SIG-M5 treated with dmso at 0.1 percent for 504 hours (cell line): Measurements from ENCODE around the gene PCSK7.
"Not testable (repeated sequence)": the region's sequence is repeated elsewhere in the genome, so short reads cannot be mapped to it uniquely, and the experiment has no call there.

Source experiments
- DNase-seq: peaks from one replicate; lab custom pipeline; 2025; ENCODE audit not compliant: unreplicated experiment; lab: John Stamatoyannopoulos, UW

Gene PCSK7

DNA sequence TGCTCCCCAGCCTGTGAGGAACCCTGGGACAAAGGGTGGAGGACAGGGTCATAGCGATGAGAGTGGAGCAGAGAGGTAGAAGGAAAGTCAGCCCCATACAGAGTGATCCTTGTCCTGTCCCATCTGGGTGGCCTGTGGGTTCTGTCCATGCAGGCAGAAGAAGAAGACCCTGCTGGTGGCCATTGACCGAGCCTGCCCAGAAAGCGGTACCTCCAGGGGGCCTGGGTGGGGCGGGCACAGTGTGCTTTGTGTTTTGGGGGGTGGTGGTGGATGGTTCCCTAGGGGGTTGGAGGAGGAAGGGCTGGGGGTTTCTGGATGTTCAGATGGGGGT, 45.5 kb downstream of the PCSK7 start:
- DNase-seq, result no peak

DNA sequence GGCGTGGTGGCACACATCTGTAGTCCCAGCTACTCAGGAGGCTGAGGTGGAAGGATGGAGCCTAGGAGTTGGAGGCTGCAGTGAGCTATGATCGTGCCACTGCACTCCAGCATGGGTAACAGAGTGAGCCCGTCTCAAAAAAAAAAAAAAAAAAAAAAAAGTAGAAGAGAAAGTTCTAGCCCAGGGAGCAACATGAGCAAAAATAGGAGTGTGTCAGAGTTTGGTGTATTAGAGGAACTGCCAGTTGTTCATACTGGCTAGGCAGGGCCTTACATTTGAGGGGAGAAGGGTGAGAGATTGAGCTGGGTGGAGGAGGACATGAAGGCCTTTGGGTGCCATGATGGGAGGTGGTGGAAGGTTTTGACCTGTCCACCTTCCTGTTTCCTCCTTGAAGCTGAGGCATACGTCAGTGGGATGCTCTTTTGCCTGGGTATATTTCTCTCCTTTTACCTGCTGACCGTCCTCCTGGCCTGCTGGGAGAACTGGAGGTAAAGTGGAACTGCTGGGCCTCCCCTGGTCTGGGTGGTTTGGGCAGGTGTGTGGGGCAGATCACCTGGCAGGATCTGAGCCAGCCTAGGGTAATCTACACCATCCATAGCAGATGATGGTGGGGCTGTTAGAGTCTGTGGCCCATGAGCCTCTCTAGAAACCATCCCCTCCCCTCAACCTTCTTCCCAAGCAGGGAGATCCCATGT, 46.0 kb downstream of the PCSK7 start:
- peak; percentile 61 for DNase-seq

DNA sequence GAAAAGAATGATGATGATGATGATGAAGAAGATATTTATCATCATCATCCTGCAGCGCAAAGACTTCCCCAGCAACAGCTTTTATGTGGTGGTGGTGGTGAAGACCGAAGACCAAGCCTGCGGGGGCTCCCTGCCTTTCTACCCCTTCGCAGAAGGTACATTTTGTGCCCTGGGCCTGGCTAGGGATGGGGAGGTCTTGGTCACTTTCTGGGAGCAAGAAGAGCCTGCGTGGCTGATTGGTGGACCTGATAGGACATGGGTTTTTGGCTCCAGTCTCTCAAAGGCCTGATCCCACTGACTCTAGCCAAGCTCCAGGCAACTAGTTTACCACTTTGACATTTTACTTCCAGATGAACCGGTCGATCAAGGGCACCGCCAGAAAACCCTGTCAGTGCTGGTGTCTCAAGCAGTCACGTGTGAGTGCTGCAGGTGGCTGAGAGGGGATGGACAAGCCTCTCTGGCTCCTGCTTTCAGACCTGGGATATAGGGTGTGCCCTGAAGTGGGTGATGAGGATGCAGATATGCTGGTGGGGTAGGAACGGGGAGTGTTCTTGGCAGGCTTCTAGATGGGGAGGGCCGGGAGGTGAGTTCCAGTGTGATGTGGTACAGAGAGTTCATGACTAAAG, 48.0 kb downstream of the PCSK7 start:
- DNase-seq, result peak; percentile 15

DNA sequence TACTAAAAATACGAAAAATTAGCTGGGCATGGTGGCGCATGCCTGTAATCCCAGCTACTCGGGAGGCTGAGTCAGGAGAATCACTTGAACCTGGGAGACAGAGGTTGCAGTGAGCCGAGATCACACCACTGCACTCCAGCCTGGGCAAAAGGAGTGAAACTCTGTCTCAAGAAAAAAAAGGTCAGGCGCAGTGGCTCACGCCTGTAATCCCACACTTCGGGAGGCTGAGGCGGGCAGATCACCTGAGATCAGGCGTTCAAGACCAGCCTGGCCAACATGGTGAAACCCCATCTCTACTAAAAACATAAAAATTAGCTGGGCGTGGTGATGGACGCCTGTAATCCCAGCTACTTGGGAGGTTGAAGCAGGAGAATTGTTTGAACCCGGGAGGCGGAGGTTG, 48.7 kb downstream of the PCSK7 start:
- not testable (repeated sequence) for DNase-seq

DNA sequence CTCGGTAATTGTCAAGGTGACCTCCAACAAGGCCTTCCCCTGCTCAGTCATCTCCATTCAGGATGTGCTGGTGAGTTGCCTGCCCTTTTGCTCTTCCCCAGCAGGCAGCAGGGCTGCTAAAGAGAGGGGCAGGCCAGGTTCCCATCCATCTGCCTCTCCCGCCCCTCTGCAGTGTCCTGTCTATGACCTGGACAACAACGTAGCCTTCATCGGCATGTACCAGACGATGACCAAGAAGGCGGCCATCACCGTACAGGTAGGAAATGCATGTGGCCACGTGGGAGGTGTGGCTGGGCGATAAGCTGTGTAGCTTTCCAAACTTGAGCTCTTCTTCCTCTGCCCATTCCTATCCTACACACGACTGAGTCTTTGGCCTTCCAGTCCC, 49.3 kb downstream of the PCSK7 start:
- DNase-seq, result no peak

DNA sequence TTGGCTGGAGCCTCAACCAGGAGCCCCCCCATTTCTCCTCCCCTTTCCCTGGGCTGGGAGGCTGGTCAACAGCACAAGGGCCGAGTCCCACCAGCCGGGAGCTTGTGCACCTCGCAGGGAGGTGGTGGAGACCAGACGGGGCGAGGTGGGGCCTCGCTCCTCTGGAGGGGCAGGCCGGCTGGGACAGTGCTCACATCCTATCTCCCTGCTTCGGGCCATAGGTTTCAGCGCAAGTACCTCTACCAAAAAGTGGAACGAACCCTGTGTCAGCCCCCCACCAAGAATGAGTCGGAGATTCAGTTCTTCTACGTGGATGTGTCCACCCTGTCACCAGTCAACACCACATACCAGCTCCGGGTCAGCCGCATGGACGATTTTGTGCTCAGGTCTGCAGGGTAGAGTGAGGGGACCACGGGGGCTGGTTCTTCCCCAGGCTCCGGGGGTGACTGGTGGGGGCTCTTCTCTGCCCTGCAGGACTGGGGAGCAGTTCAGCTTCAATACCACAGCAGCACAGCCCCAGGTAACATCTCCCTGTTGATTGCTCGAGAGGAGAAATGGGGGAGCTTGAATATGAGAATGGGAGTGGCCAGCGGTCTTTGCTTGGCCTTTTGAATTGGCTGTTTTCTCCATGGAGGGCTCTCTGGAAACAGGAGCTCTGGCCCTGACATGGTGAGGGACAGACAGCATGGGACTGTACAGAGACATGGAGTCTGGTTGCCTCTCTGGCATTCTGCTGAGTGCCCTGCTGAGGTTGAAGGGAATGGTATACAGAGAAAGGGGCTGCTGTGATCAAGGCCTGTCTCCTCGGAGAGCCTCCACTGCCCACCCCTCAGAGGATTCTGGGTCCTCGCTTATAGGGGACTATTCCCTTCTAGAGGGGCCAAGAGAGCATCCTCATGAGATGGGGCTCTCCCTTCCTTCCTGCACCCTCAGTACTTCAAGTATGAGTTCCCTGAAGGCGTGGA, 50.0 kb downstream of the PCSK7 start:
- no peak for DNase-seq

DNA sequence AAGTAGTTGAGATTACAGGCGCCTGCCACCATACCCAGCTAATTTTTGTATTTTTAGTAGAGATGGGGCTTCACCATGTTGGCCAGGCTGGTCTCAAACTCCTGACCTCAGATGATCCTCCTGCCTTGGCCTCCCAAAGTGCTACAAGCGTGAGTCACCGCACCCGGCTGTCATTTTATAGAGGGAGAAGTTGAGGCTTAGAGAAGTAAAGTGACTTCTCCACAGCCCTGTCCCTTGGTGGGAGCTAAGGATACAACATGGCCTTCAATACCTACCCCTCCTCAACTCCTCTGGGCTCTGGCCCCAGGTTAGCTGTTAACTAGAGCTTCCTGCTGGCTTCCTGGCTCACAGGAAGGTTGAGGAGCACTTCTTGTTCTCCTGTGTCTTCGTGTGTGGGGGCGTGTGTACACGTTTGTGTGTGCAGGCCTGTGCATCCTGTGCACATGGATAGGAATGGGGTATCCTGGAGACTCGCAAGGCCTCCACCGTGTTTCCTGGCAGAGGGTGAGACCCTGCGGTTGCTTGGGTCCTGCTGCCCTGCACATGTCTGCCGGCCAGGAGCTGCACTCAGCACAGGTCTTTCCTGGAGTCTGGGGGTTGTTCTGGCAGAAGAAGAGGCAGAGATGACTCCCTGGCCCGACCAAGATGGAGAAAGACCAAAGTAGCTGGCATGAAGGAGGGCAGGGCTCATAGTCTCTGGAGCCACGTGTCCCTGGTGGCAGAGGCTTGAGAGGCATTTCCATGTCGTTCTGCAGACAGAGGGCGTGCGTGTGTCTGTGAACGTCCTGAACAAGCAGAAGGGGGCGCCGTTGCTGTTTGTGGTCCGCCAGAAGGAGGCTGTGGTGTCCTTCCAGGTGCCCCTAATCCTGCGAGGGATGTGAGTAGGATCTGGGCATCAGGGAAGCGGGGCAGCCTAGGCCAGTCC, 51.0 kb downstream of the PCSK7 start:
- peak; percentile 79 for DNase-seq

DNA sequence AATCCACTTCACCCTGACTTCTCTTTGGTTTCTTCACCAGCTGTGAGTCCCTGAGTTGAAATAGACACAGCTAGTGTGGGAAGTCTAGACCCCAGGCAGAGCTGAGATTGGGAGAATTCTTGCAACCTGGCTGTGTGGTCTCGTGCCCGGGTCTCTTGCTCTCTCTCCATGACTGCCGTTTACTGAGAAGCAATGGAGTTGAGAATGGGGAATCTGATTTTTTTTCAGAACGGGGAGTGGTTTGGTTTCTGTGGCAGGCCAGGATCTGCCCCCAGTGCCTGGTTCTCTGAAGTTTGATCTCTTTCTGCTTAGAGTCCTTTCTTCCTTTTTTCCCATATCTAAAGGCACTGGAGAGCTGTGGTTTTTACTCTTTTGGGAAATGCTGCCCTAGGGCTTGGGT, 51.9 kb downstream of the PCSK7 start:
- DNase-seq, result no peak

DNA sequence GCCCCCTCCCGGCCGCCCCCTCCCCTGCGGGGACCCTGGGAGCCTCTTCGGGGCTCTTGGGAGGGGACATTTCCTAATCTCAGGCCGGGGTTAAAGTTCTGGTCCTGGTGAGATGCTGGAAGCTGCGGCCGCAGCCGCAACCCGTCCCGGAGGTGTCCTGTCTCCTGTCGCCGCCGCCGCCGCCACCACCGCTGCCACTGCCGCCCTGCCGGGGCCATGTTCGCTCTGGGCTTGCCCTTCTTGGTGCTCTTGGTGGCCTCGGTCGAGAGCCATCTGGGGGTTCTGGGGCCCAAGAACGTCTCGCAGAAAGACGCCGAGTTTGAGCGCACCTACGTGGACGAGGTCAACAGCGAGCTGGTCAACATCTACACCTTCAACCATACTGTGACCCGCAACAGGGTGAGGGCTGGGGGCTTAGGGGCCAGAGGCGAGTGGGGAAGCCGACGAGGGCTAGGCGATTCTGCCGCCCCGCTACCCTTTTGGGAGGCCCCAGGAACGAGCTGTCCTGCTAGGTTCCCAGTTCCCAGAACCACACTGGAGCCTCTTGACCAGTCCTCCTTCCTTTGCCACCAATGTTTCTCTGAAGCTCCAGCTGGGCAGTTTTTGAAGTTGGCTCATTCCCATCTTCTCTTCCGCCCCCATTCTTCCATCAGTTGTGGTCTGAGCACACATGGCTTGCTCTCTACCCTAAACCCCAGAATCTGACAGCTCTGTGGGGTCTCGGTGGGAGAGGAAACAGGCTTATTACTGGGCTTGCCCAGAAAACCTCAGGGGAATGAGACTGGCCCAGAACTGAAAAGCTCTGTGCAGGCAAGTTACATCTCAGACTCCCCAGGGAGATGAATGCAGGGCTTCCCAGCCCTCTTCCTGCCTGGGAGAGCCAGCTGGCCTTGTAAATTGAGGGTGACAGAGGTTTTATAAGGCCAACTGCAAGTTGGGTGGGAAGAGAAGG, 52.5 kb downstream of the PCSK7 start:
- DNase-seq, result peak; percentile 18

DNA sequence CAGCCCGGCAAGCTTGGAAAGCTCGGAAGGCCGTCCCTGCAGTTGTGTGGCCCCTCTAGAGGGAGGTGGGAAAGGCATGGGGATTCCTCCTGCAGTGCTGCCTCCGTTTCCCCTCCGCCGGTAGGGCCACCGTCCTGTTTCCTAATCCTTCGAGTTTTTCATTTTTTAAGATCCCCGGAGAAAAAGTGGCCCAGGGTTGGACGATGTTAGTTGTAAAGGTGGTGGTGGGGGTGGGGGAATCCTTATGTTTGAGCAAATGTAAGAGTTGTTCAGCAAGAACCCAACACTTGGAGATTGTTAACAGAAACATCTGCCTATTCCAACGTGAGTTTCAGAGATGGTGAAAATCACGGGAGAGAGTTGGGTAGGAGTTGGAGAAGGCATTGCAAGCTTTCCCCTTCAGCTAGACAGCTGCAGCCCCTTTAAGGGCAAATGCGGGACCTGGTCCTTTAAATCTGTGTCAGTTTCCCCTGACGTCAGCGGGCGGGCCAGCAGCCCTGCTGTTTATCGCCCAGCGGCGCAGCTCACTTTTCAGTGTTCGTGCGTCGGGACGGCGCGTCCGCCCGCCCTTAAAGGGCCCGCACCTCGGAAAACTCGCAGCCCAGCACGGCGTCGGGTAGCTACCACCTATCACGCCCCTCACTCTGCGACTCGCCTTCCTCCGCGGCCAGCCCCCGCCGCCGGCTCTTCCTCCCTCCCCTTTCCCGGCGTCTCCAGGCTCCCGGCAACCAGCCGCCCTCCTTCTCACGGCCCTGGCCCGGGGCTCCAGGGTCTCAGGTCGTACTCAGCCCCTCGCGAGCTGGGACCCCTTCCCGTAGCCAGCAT, 53.5 kb downstream of the PCSK7 start, which contains the start of gene SIDT2:
Gene SIDT2, plus strand, starts transcription at position 534 of the 825 bp plus-strand sequence. CDS start 521 bp downstream, outside the sequence.
- DNase-seq, result peak; percentile 84

DNA sequence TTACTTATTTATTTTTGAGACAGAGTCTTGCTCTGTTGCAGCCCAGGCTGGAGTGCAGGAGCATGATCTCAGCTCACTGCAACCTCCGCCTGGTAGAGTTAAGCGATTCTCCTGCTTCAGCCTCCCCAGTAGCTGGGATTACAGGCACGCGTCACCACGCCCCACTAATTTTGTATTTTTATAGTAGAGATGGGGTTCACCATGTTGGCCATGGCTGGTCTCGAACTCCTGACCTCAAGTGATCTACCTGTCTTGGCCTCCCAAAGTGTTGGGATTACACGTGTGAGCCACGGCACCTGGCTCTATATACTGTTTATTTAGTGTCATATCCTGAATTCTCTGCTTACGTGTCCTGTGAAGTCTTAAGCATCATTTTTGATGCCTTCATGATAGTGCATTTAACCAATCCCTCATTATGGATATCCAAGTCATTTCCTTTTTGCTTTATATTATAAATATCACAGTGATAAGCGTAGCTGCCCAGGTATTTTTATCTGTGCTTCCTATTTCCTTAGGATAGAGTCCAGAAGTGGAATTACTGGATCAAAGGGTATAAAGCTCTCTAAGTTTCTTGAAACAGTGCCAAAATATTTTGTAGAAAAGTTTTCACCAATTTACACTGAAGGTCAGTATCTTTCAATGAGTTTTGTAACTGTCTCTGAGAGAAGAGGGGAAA, 54.2 kb downstream of the PCSK7 start:
- no peak for DNase-seq

DNA sequence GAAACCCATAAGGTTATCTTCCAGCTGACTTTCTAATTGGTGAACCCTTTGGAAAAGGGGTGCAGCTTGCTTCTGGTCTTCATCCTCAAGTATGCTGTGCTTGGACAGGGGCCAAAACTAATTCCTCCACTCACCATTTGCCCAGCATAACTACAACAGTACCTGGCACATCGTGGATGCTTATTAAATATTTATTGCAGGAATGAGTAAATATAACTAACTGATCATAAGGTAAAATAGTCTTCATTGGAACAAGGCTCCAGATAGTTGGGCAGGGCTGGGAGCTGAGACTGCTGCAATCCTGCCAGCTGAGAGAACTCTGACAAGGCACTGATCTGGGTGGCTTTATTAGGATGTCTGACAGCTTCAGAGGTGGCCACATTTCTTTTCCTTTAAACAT, 55.7 kb downstream of the PCSK7 start:
- no peak for DNase-seq

DNA sequence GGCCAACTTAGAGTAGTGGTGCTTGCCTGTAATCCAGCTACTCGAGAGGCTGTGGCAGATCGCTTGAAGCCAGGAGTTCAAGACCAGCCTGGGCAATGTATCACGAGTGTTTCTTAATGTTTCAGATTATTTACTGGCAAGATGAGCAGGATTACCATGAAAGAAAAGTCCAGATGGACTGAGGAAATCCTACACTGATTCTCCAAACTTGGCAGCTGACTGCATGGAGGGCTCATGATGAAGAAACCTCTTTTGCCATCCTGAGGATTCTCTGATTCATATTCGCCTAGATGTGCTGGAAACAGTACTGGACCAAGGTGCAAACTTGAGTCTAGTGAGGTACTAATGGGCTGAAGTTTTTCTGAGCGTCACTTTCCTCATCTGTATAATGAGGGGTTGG, 56.1 kb downstream of the PCSK7 start:
- DNase-seq, result no peak

DNA sequence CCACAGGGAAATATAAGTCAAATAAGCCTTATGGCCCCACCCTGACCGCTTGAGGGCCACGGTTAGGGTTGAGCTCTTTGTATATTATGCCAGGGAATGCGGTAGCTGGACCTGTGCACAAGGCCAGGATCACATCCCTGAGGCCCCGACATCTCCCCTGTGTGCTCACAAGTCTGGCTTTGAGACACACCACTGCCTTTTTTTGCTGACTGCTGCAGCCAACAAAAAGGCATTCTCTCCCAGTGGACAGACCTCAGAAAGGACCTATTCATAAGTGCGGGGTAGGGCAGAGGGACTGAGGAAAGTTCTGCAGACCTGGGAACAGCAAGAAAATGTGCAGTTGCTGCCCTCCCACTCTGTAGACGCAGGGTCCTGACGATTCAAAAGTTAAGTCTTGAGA, 56.8 kb downstream of the PCSK7 start:
- no peak for DNase-seq

DNA sequence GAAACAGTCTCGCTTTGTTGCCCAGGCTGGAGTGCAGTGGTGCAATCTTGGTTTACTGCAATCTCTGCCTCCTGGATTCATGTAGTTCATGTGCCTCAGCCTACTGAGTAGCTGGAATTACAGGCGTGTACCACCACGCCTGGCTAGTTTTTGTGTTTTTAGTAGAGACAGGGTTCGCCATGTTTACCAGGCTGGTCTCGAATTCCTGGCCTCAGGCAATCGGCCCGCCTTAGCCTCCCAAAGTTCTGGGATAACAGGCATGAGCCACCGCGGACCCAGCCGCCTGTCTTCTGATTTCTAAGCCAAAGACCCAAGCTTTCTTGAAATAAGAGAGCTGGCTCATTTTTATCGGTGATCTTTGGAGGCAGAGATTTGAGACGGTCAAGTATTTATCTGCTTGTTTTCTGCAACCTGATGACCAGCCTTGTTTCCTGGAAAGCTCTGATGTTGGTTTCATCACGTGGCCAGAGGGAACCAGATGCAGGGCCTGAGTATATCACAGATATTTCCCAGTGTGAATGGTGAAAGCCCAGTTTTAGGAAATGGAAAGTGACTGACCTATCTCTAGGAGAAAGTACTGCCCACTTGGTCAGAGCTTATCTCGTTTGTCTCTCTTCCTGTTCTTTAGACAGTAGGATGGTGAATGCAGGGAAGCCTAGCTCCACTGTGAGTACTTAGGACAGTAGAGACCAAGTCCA, 59.0 kb downstream of the PCSK7 start:
- DNase-seq, result no peak

DNA sequence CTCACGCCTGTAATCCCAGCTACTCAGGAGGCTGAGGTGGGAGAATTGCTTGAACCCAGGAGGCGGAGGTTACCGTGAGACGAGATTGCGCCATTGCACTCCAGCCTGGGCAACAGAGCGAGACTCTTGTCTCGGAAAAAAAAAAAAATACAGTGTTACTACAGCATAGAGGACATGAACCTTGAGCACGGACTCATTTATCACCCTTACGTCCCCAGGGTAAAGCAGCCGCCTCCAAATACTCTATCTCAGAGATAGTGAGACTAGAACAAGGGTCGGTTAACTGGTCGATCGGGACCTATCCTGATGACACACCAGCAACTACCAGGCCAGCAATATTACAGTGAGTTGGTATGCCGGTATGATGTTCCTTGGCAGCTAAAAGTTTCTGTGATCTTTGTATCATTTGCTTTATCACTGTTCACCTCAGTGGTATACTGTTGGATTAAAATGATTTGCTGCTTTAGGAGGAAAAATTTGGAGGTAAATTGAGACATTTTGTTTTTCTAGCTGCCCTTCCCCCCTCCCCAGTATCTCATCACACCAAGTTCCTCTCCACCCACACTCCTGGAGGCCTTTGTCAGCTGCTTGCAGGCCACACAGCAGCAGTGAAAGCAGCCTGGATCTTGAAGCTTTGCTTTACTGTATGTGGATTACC, 60.3 kb downstream of the PCSK7 start:
- no peak for DNase-seq

DNA sequence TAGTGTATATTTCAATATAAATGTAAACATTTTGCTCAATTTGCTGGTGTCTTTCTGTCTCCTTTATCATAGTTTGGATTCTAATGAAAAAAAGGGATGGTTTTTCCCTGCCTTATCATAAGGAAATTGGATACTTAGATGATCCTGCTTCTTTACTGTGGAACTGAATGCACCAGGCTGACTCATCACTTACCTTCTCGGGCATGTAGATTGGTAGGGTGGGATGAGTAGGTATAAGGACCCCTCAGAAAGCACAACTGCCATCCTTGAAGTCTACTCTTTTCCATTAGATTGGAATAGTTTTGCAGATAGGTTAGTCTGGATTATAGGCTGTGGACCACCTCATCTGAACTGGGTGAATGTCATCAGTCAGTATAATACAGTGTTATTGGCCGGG, 60.9 kb downstream of the PCSK7 start:
- DNase-seq, result no peak
